ENCODE data around the gene RIN1.
A peak's percentile ranks its signal among the peaks of the same experiment; 100 is the strongest.

Gene RIN1

DNA sequence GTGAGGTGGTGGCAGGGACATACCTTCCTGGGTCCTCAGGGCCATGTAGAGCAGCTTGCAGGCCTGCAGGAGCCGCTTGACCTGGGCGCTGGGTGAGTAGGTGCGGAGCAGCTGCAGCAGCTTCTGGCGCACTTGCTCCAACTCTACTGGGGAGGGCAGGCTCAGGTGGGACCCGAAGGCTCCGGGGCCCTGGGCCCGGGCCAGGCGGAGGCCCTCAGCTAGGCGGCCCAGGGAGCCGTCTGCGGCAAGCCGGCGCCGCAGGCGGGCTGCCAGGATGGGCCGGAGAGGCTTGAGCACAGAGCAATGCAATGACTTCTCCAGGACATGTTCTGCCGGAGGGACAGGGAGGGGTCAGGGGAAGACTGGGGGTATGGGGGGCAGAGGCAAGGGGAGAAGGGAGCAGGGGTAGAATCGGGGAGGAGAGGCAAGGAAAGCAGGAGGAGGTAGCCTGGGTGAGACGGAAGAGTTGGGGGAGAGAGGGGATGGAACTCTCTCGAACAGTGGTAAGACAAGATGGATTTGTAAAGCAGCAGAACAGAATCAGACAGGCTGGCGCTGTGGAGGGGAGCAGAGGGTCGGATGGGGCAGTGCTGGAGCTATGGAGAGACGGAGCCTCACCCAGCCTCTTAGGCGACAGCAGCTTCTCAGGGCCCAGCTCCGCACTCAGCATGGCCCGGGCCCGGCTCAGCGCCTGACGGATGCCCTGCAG, 2.2 kb downstream of the RIN1 start:
- Histone ChIP-seq H2BK120ac (ENCODE audit: low read depth, low read length) (no peak overlapping the region), H2BK12ac (ENCODE audit: low read length in 2 of 2) (peak overlapping the region in 1 of 2 experiments; percentile 33), H3K4ac (ENCODE audit: low read depth in 1 of 2, low read length in 2 of 2) (no peak overlapping the region), H3K9ac (ENCODE audit: low read length) (peak overlapping the region; percentile 99), H3K18ac (ENCODE audit: low read depth in 1 of 2, low read length in 2 of 2) (peak overlapping the region in 1 of 2 experiments; percentile 99), H4K91ac (ENCODE audit: low read length) (peak overlapping the region; percentile 18), H2BK15ac (ENCODE audit: low read depth, poor library complexity, severe bottlenecking) (peak overlapping the region; percentile 37), H3K79me1 (replicated peaks; ENCODE audit: low read length, poor library complexity, severe bottlenecking) (peaks cover 16% of the 10 kb centered on the region), H2AK5ac (ENCODE audit: low read length, severe bottlenecking) (no peak overlapping the region), H3K23ac (ENCODE audit: low read length in 2 of 2) (no peak overlapping the region), H3K14ac (ENCODE audit: low read length in 2 of 2) (peak overlapping the region in 1 of 2 experiments; percentile 50), H2BK5ac (ENCODE audit: low read depth, low read length, poor library complexity, severe bottlenecking) (no peak overlapping the region), H4K8ac (ENCODE audit: low read length) (peak overlapping the region; percentile 24), H3K4me2 (ENCODE audit: low read length, poor library complexity, severe bottlenecking) (peak overlapping the region; percentile 68), H2AFZ (ENCODE audit: low read depth, low read length) (no peak overlapping the region), H3K36me3 (ENCODE audit: control insufficient read depth in 1 of 2, insufficient read depth in 2 of 2, low read depth in 1 of 2, low read length in 2 of 2) (peaks cover 44 to 61% of the 10 kb centered on the region in 2 experiments), H3K27ac (ENCODE audit: low read length, poor library complexity, severe bottlenecking) (no peak overlapping the region), H3K9me3 (ENCODE audit: control insufficient read depth, low read length) (no peaks in the 10 kb centered on the region), H3K4me1 (ENCODE audit: control insufficient read depth, insufficient read depth, low read depth, low read length) (peaks cover 65% of the 10 kb centered on the region), H3K27me3 (ENCODE audit: control insufficient read depth in 1 of 2, insufficient read depth in 1 of 2, low read length in 2 of 2) (no peaks in the 10 kb centered on the region), H3K4me3 (ENCODE audit: insufficient read depth in 1 of 2, low read depth in 1 of 2, low read length in 2 of 2) (peak overlapping the region; percentile 68 to 85)
- 89% methylated on average over 29 of the region's 29 CpGs for WGBS
- DNase-seq, result no peak

DNA sequence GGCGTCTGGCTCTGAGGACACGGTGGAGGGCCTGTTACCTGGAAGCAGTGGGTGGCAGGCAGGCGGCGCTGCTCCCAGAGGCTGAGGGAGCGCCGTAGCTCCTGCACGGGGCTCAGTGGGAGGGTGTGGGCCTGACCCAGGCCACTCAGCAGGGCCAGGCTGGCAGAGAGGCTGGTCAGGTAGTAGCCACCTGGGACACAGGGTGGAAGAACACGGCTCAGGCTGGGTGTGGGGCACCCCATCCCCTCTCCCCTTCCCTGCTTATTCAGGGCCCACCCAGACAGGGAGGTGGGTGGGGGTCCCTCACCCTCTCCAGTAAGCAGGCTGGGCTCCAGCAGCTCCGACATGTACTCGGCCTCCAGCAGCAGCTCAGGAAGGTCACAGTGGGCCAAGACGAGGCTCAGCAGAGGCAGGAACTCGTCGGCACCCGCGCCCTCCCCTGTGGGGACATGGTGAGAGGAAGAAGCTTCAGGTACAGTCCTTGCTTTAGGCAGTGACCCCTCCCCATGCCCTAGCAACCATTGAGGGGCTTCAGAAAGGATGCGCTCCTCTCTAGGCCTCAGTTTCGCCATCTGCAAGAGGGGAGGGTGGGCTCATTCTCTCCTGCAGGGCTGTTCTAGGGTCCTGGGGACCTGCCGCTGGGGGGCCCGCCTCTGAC, 2.9 kb downstream of the RIN1 start:
- Histone ChIP-seq H3K4me2 (ENCODE audit: low read length, poor library complexity, severe bottlenecking) (no peak overlapping the region), H4K8ac (ENCODE audit: low read length) (peak overlapping the region; percentile 20), H2AK5ac (ENCODE audit: low read length, severe bottlenecking) (no peak overlapping the region), H3K4me1 (ENCODE audit: control insufficient read depth, insufficient read depth, low read depth, low read length) (peaks cover 63% of the 10 kb centered on the region), H3K4ac (ENCODE audit: low read depth in 1 of 2, low read length in 2 of 2) (no peak overlapping the region), H4K91ac (ENCODE audit: low read length) (no peak overlapping the region), H3K23ac (ENCODE audit: low read length in 2 of 2) (no peak overlapping the region), H2BK120ac (ENCODE audit: low read depth, low read length) (no peak overlapping the region), H3K4me3 (ENCODE audit: insufficient read depth in 1 of 2, low read depth in 1 of 2, low read length in 2 of 2) (no peak overlapping the region), H2BK15ac (ENCODE audit: low read depth, poor library complexity, severe bottlenecking) (no peak overlapping the region), H3K27me3 (ENCODE audit: control insufficient read depth in 1 of 2, insufficient read depth in 1 of 2, low read length in 2 of 2) (no peaks in the 10 kb centered on the region), H2BK5ac (ENCODE audit: low read depth, low read length, poor library complexity, severe bottlenecking) (no peak overlapping the region), H3K18ac (ENCODE audit: low read depth in 1 of 2, low read length in 2 of 2) (no peak overlapping the region), H3K9ac (ENCODE audit: low read length) (peak overlapping the region; percentile 36), H3K79me1 (replicated peaks; ENCODE audit: low read length, poor library complexity, severe bottlenecking) (peaks cover 13% of the 10 kb centered on the region), H3K36me3 (ENCODE audit: control insufficient read depth in 1 of 2, insufficient read depth in 2 of 2, low read depth in 1 of 2, low read length in 2 of 2) (peaks cover 38 to 54% of the 10 kb centered on the region in 2 experiments), H3K9me3 (ENCODE audit: control insufficient read depth, low read length) (no peaks in the 10 kb centered on the region), H2BK12ac (ENCODE audit: low read length in 2 of 2) (no peak overlapping the region), H2AFZ (ENCODE audit: low read depth, low read length) (no peak overlapping the region), H3K14ac (ENCODE audit: low read length in 2 of 2) (peak overlapping the region in 1 of 2 experiments; percentile 31), H3K27ac (ENCODE audit: low read length, poor library complexity, severe bottlenecking) (no peak overlapping the region)
- 91% methylated on average over 18 of the region's 19 CpGs for WGBS
- no peak for DNase-seq

DNA sequence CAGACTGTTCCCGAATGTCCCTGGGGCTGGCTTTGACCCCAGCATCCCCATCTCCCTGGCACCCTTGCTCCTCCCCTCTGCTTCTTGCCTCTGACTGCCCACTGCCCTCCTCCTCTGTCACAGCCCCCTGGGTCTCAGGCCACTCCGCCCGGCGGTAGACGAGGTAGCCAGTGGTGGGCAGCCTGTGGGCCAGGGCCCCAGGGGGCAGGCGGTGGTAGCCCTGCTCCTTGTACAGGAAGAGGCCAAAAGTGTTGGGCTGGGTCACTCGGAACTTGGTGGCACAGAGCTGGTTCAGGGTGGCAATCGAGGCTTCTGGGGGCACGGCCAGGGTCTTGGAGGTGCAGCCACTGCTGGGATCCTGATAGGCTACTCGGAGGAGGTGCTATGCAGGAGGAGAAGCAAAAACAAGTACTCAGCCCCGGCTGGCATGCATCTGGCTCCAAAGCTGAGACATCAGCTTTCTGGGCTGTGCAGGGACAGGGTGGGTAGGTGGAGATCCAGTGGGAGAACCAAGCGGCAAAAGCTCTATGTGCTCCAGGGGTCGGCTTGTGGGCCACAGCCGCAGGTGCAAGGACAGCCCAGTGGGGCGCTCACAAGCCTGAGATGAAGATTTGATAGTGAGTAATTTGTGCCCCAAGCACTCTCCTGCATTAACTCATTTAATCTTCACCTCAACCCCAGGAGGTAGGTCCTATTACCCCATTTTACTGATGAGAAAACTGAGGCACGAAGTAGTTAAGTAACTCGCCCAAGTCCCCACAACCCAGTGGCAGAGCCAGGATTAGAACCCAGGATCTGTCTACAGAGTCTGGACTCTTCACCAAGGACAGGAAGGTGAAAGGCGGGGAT, 3.6 kb downstream of the RIN1 start:
- 93% methylated on average over 17 of the region's 18 CpGs for WGBS
- H3K27me3 ChIP-seq (ENCODE audit: control insufficient read depth in 1 of 2, insufficient read depth in 1 of 2, low read length in 2 of 2), result no peaks in the 10 kb centered on the region
- DNase-seq, result no peak
- H3K79me1 ChIP-seq (replicated peaks; ENCODE audit: low read length, poor library complexity, severe bottlenecking), result peaks cover 13% of the 10 kb centered on the region
- no peak overlapping the region for H3K4me3 ChIP-seq (ENCODE audit: insufficient read depth in 1 of 2, low read depth in 1 of 2, low read length in 2 of 2)
- no peak overlapping the region for H3K23ac ChIP-seq (ENCODE audit: low read length in 2 of 2)
- H2BK120ac ChIP-seq (ENCODE audit: low read depth, low read length), result no peak overlapping the region
- H3K4me2 ChIP-seq (ENCODE audit: low read length, poor library complexity, severe bottlenecking), result no peak overlapping the region
- no peaks in the 10 kb centered on the region for H3K9me3 ChIP-seq (ENCODE audit: control insufficient read depth, low read length)
- H2AK5ac ChIP-seq (ENCODE audit: low read length, severe bottlenecking), result no peak overlapping the region
- H3K14ac ChIP-seq (ENCODE audit: low read length in 2 of 2), result peak overlapping the region in 1 of 2 experiments; percentile 31
- no peak overlapping the region for H3K27ac ChIP-seq (ENCODE audit: low read length, poor library complexity, severe bottlenecking)
- H3K36me3 ChIP-seq (ENCODE audit: control insufficient read depth in 1 of 2, insufficient read depth in 2 of 2, low read depth in 1 of 2, low read length in 2 of 2), result peaks cover 38 to 52% of the 10 kb centered on the region in 2 experiments
- H3K9ac ChIP-seq (ENCODE audit: low read length), result peak overlapping the region; percentile 3
- H4K8ac ChIP-seq (ENCODE audit: low read length), result no peak overlapping the region
- H2BK12ac ChIP-seq (ENCODE audit: low read length in 2 of 2), result no peak overlapping the region
- H3K18ac ChIP-seq (ENCODE audit: low read depth in 1 of 2, low read length in 2 of 2), result no peak overlapping the region
- H2AFZ ChIP-seq (ENCODE audit: low read depth, low read length), result no peak overlapping the region
- H3K4me1 ChIP-seq (ENCODE audit: control insufficient read depth, insufficient read depth, low read depth, low read length), result peaks cover 62% of the 10 kb centered on the region
- H2BK15ac ChIP-seq (ENCODE audit: low read depth, poor library complexity, severe bottlenecking), result peak overlapping the region; percentile 46
- H2BK5ac ChIP-seq (ENCODE audit: low read depth, low read length, poor library complexity, severe bottlenecking), result no peak overlapping the region
- peak overlapping the region; percentile 16 for H4K91ac ChIP-seq (ENCODE audit: low read length)
- no peak overlapping the region for H3K4ac ChIP-seq (ENCODE audit: low read depth in 1 of 2, low read length in 2 of 2)

Data from mesenchymal stem cell (in vitro differentiated cells and primary cell).